Dermis blood vessel endothelial cell (primary cell): Measurements from ENCODE around the gene DSC3. TPM values are rescaled to one million over a fixed set of nuclear protein-coding genes. Genes with fewer than 3 reads are reported as not detected.

Experiments
- DNase-seq: peaks from one replicate; pipeline ENCODE4 v3.0.0; 2010
- total RNA-seq: library from RNA; depleted of rRNA; stranded (reverse); fragments of >200 nt; gene quantifications from 2 replicates; pipeline ENCODE4 v1.2.3, GENCODE V29; 2014

The DSC3 gene
- total RNA-seq, 1 donor from 2014 or later: under 0.01 TPM

DNA sequence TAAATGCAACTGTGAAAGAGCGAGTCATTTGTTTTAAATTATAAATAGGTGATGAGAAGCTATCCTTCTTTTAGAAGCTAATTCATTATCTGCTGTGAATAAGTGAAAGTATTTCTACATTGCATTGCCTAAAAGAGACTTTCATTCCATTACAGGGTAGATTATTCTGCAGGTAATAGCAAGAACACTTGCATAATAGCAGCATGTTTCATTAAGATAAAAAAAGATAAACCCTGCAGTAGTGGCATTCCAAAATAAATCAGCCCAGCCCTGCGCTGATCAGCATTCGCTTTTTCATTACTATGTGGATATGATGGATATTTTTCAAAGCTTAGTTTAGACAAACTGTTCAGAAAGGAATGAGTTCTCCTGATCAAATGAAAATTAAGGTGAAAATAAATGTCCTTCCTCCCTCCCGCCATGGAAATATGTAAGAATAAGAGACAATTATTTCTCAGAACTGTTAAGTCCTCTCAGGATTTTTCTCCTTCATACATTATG lies 72.8 kb downstream of the DSC3 start:
- DNase-seq: no peak

DNA sequence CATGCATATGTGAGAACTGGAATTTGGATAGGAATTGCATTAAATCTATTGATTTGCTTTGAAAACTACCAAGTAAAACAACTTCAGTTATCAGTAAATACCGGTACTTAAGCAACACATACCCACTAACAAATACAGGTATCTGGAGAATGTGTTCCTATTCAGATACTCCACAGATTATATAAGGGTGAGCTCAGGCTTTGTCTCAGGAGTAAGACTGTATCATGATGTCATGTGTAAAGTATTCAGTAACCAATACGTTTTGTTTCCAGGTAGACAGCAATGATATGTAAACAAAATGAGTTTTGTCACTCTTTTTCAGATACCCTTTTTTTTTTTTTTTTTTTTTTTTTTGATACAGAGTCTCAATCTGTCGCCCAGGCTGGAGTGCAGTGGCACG lies 74.8 kb downstream of the DSC3 start:
- no peak for DNase-seq

DNA sequence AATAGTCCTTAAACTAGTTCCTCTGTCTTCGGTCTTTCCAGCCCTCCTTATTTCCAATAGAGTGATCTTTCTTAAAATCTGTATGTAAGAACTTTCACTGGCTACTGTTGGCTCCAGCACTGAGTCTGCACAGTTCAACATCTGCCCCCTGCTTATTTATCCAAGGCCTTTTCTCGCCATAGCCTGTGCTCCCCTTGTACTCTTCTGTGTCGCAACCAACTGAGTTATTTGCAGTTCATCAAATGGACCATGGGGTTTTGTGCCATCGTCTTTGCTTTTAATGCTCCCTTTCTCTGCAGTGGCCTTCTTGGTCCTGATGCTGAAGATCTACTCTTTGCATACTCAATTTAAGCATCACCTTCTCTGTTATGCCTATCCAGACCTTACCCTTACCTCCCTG lies 77.3 kb downstream of the DSC3 start:
- no peak for DNase-seq

GRCh38 chr18:30960661-30961060 lies 81.9 kb downstream of the DSC3 start:
- no peak for DNase-seq

GRCh38 chr18:30957066-30957465 lies 85.5 kb downstream of the DSC3 start:
- no peak for DNase-seq

DNA sequence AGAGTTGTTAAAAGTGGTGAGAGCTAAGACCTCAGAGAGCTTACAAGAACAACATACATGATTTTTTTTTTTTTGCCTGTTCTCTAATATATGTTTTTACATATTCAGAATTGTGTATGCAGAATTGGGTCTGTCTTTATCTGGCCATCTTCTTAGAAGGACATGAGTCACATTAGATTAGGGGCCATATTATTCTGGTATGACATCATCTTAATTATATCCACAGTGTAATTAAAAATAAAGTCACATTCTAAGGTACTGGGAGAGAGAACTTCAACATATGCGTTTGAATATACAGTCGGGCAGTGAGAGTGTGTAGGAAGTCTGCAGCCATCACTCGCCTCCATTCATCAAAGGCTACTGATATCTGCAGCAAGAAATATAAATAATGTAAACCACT lies 88.3 kb downstream of the DSC3 start:
- DNase-seq: no peak

- no peak for DNase-seq
Observed at GRCh38 chr18:30945761-30946160, 96.8 kb downstream of the DSC3 start.

GRCh38 chr18:30944773-30945417 lies 97.6 kb downstream of the DSC3 start:
- no peak for DNase-seq

- DNase-seq: no peak
Observed at GRCh38 chr18:30940952-30941539, 101.5 kb downstream of the DSC3 start.

Other genes starting within 250 kb of the DSC3 start
- 0.17 and 0.19 TPM in 2 replicates for gene DSC2, start 59.7 kb upstream of the DSC3 start, total RNA-seq
- not detected in 2 replicates for gene DSC1, start 120.1 kb upstream of the DSC3 start, total RNA-seq